Spleen (tissue), 11 donors: Measurements from ENCODE around the gene RASSF3. TPM values are rescaled to one million over a fixed set of nuclear protein-coding genes. Genes with fewer than 3 reads are reported as not detected.

ENCODE experiments used
- DNase-seq: peaks from one replicate; pipeline ENCODE4 v3.0.0-alpha.2; 2020
- H3K27ac ChIP-seq, 8 donors: fragments of 200-600 bp; sonication (generic) in 7 of 8; 1 replicate in 4 of 8; 2 replicates in 4 of 8; pipeline versions ENCODE4 v1.5.0 to v1.8.0; 2016 to 2021; ENCODE audit warnings: inconsistent platforms in 4 of 8, mild to moderate bottlenecking in 4 of 8, moderate library complexity in 1 of 8
- H3K27me3 ChIP-seq, 7 donors: fragments of 200-600 bp; sonication (generic) in 6 of 7; replicated peaks in 1 of 7; 1 replicate in 4 of 7; 2 replicates in 3 of 7; pipeline versions ENCODE4 v1.5.0 to v1.8.0; 2016 to 2021; ENCODE audit warnings: inconsistent platforms in 3 of 7, mild to moderate bottlenecking in 1 of 7
- H3K36me3 ChIP-seq, 6 donors: fragments of 200-600 bp; sonication (generic) in 5 of 6; 1 replicate in 4 of 6; 2 replicates in 2 of 6; pipeline versions ENCODE4 v1.5.0 to v1.8.0; 2016 to 2021; ENCODE audit warnings: inconsistent platforms in 2 of 6
- H3K4me1 ChIP-seq, 6 donors: fragments of 200-600 bp; sonication (generic) in 5 of 6; 1 replicate in 3 of 6; 2 replicates in 3 of 6; pipeline versions ENCODE4 v1.5.0 to v1.8.0; 2016 to 2021; ENCODE audit warnings: inconsistent platforms in 3 of 6
- H3K4me3 ChIP-seq, 8 donors: fragments of 200-600 bp; sonication (generic) in 7 of 8; 1 replicate in 4 of 8; 2 replicates in 4 of 8; pipeline versions ENCODE4 v1.5.0 to v1.8.0; 2016 to 2021; ENCODE audit warnings: inconsistent platforms in 4 of 8, mild to moderate bottlenecking in 4 of 8, moderate library complexity in 2 of 8
- H3K9me3 ChIP-seq, 8 donors: fragments of 200-600 bp; sonication (generic) in 7 of 8; 1 replicate in 4 of 8; 2 replicates in 4 of 8; pipeline versions ENCODE4 v1.5.0 to v1.8.0; 2016 to 2021; ENCODE audit warnings: inconsistent platforms in 4 of 8
- POLR2A ChIP-seq, 3 donors: fragments of 450-650 bp; IDR thresholded peaks; one replicate each; pipeline ENCODE4 v1.5.1; 2017; ENCODE audit warnings: antibody characterized with exemption in 3 of 3, mild to moderate bottlenecking in 1 of 3
- POLR2AphosphoS5 ChIP-seq, 3 donors: sonication (generic); formaldehyde crosslinking; IDR thresholded peaks; one replicate each; pipeline ENCODE4 v1.5.1; 2017; ENCODE audit warnings: antibody characterized with exemption in 3 of 3
- WGBS, 5 donors: extraction: QIAGEN DNeasy Blood & Tissue Kit in 3 of 5; methylation state at CpG; one replicate each; pipeline versions ENCODE4 v1.1.5 to v1.1.7; 2013 to 2018; 5-methylcytosine and 5-hydroxymethylcytosine counted together
- intact Hi-C: fragments of 100-400 bp; cut with DNase I; formaldehyde crosslinking; loops from one replicate; pipeline ENCODE4 v1.15.0; 2023; ENCODE audit warnings: low total_unique reads
- polyA plus RNA-seq, 3 donors: library from polyadenylated mRNA; stranded (reverse); fragments of 200-250 nt; gene quantifications; one replicate each; pipeline ENCODE4 v1.2.1, GENCODE V29; 2013
- total RNA-seq, 7 donors: library from RNA; depleted of rRNA in 3 of 7; stranded (reverse); fragments of >200 nt in 3 of 7; fragmentation: NEBNext Ultra II Directional in 4 of 7; extraction: Animal tissue kit (Norgen Biotek cat#: 25700) in 4 of 7; gene quantifications; one replicate each; pipeline versions ENCODE4 v1.1.0 to v1.2.1, GENCODE V29; 2016 to 2021
- TF ChIP-seq, protein P1 (sequence below), 11 experiments: fragments of 200-600 bp in 7 of 11; fragments of 450-650 bp in 4 of 11; sonication (generic) in 4 of 11; IDR thresholded peaks in 8 of 11; conservative IDR thresholded peaks in 3 of 11; 1 replicate in 7 of 11; 2 replicates in 4 of 11; pipeline versions ENCODE4 v1.4.0 to v1.8.0; 2016 to 2021; ENCODE audit warnings: antibody characterized with exemption in 11 of 11, inconsistent platforms in 4 of 11, mild to moderate bottlenecking in 1 of 11
- donor health status: healthy with polysubstance abuse.
- donor health status: DM: no; HTN: no; CAD: no; lungs with moderate emphysema.
- donor health status: DM: no; HTN: no; CAD: no.
- donor health status: Bipolar disorder and iron deficiency.
- donor health status: healthy.
- donor health status: DM: no; HTN: no; CAD: no.
- donor health status: DM: yes; HTN: yes; CAD: no.

Gene RASSF3
- total and polyA plus RNA-seq, 10 donors, result 31.0 to 120 (median 91.0) TPM

DNA sequence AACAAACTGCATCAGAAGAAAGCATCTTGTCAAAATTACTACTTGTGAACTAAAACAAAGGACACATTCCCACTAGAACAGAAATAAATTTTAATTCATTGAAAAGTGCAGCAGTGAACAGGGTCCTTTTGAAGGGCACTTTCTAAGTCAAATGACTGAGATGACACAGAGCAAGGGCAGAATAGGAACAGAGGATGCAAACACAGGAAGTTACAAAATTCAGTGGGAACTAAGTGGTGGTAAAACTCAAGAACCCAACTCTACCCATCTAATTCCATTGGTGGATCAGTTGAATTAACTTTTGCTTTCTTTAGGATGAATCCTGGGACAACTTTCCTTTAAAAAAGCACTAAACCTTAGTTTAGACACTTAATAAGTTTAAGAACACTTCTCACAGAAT is 103.1 kb downstream of the RASSF3 start:
- peak overlapping the region in 1 of 8 donors; percentile 38 for H3K4me3 ChIP-seq
- intact Hi-C loops, result no loop called here
- H3K4me1 ChIP-seq, result peaks cover 0 to 52% (median 6%) of the 10 kb centered on the region in 6 donors
- peak overlapping the region in 7 of 8 donors; percentile 66 to 85 (median 79) for H3K27ac ChIP-seq
- H3K36me3 ChIP-seq, result peaks cover 0 to 70% (median 19%) of the 10 kb centered on the region in 6 donors
- H3K9me3 ChIP-seq, result no peaks in the 10 kb centered on the region
- DNase-seq, result no peak
- TF ChIP-seq, protein P1, sequence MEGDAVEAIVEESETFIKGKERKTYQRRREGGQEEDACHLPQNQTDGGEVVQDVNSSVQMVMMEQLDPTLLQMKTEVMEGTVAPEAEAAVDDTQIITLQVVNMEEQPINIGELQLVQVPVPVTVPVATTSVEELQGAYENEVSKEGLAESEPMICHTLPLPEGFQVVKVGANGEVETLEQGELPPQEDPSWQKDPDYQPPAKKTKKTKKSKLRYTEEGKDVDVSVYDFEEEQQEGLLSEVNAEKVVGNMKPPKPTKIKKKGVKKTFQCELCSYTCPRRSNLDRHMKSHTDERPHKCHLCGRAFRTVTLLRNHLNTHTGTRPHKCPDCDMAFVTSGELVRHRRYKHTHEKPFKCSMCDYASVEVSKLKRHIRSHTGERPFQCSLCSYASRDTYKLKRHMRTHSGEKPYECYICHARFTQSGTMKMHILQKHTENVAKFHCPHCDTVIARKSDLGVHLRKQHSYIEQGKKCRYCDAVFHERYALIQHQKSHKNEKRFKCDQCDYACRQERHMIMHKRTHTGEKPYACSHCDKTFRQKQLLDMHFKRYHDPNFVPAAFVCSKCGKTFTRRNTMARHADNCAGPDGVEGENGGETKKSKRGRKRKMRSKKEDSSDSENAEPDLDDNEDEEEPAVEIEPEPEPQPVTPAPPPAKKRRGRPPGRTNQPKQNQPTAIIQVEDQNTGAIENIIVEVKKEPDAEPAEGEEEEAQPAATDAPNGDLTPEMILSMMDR (IDR thresholded peaks at IDR 0.05 in 8 of 11, conservative IDR thresholded peaks at IDR 0.05 in 3 of 11), result no peak
- no peak for TF ChIP-seq POLR2A (IDR thresholded peaks at IDR 0.05)
- no peak for TF ChIP-seq POLR2AphosphoS5 (IDR thresholded peaks at IDR 0.05)
- H3K27me3 ChIP-seq, result no peaks in the 10 kb centered on the region

DNA sequence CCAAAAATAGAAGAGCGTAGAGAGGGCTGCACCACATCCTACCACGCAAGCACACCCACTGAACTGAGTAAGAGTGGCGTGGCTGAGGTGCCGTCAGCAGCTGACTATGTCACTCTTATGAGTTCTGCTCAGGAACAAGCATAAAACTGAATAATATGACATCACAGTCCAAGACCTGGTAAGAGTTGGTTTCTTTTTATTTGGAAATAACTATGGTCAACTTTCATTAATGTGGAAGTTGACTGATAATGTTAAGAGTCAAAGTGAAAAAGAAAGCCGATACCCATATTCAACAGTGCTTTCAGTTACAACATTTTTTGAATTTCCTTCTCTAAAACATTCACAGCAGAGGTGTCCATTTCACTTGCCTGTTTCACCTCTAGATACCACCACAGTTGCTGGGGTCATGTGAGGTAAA is 104.3 kb downstream of the RASSF3 start:
- TF ChIP-seq POLR2AphosphoS5 (IDR thresholded peaks at IDR 0.05) (peak in 1 of 3 donors; percentile 45), POLR2A (IDR thresholded peaks at IDR 0.05) (no peak)
- TF ChIP-seq, protein P1 (IDR thresholded peaks at IDR 0.05 in 8 of 11, conservative IDR thresholded peaks at IDR 0.05 in 3 of 11), result no peak
- Histone ChIP-seq H3K4me3 (peak overlapping the region in 1 of 8 donors; percentile 38), H3K36me3 (peaks cover 0 to 81% (median 24%) of the 10 kb centered on the region in 6 donors), H3K9me3 (no peaks in the 10 kb centered on the region), H3K27ac (peak overlapping the region in 7 of 8 donors; percentile 66 to 85 (median 79)), H3K27me3 (no peaks in the 10 kb centered on the region), H3K4me1 (peaks cover 0 to 56% (median 9%) of the 10 kb centered on the region in 6 donors)
- 39 to 64% (median 50%) methylated on average over 5 of the region's 5 CpGs for WGBS, 5 donors
- no peak for DNase-seq
- intact Hi-C loops, result no loop called here

DNA sequence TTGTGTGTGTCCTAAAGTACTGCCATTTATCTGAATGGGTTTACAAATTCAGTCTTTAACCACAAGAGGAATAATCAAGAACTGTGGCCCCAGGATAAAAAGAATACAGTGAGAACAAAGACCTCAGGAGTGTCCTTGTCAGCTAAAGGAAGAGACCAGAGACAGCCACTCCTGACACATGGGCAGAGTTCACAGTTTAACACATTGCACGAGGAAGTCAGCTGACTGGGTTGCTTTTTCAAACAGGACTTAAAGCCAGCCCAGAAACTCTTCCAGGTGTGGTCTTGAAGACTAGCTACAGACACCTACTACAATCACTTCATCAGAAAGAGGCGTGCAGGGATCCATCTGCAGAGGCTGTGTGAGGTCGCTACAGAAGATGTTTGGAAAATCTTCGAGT is 106.1 kb downstream of the RASSF3 start:
- WGBS, 5 donors, result 80 to 84% (median 81%) methylated on average over 4 of the region's 4 CpGs
- Histone ChIP-seq H3K36me3 (peaks cover 0 to 99% (median 40%) of the 10 kb centered on the region in 6 donors), H3K9me3 (no peaks in the 10 kb centered on the region), H3K27ac (peak overlapping the region in 3 of 8 donors; percentile 16 to 85 (median 79)), H3K4me3 (no peak overlapping the region), H3K27me3 (no peaks in the 10 kb centered on the region), H3K4me1 (peaks cover 0 to 56% (median 9%) of the 10 kb centered on the region in 6 donors)
- TF ChIP-seq, protein P1 (IDR thresholded peaks at IDR 0.05 in 8 of 11, conservative IDR thresholded peaks at IDR 0.05 in 3 of 11), result no peak
- TF ChIP-seq POLR2A (IDR thresholded peaks at IDR 0.05) (no peak), POLR2AphosphoS5 (IDR thresholded peaks at IDR 0.05) (no peak)
- intact Hi-C loops, result no loop called here
- DNase-seq, result no peak

DNA sequence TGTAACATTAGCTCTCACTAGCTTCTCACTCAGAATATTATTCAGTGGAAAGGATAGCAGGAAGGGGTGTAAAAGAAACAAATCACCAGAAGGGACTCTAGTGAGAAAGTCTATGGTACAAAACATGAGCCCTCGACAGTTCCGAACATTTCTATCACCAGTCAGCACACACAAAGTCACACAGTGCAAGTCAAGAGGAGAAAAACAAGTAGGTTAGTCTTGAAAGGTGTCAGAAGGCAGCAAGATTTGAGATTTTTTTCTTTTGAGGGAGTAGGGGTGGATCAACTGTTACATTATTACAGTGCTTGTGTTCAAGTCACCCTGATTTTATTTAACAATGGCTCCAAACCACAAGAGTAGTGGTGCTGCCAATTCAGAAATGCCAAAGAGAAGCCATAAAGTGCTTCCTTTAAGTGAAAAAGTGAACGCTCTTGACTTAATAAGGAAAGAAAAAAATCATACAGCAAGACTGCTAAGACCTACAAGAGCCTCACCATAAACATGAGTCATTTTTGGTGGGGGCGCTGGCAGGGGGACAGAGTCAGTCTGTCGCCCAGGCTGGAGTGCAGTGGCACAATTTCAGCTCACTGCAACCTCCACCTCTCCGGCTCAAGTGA is 106.7 kb downstream of the RASSF3 start:
- Histone ChIP-seq H3K27ac (peak overlapping the region in 2 of 8 donors; percentile 79 to 85), H3K27me3 (no peaks in the 10 kb centered on the region), H3K4me3 (no peak overlapping the region), H3K9me3 (no peaks in the 10 kb centered on the region), H3K4me1 (peaks cover 0 to 56% (median 9%) of the 10 kb centered on the region in 6 donors), H3K36me3 (peaks cover 0 to 99% (median 45%) of the 10 kb centered on the region in 6 donors)
- no peak for DNase-seq
- intact Hi-C loops, result no loop called here
- TF ChIP-seq POLR2A (IDR thresholded peaks at IDR 0.05), result no peak
- no peak for TF ChIP-seq POLR2AphosphoS5 (IDR thresholded peaks at IDR 0.05)
- TF ChIP-seq, protein P1 (IDR thresholded peaks at IDR 0.05 in 8 of 11, conservative IDR thresholded peaks at IDR 0.05 in 3 of 11), result no peak
- 92 to 95% (median 95%) methylated on average over 6 of the region's 6 CpGs for WGBS, 5 donors
